HG03575 (cell line): ENCODE measurements around the gene FJX1.
"Not testable (repeated sequence)": the region's sequence is repeated elsewhere in the genome, so short reads cannot be mapped to it uniquely, and the experiment has no call there.

ENCODE experiments used
- ATAC-seq: cut with Tn5 transposase; IDR thresholded peaks from one replicate; pipeline ENCODE4 v1.9.1; 2021; ENCODE audit not compliant: unreplicated experiment, insufficient number of reproducible peaks, low FRiP score; ENCODE audit errors: extremely low read depth

FJX1 gene

GRCh38 chr11:35624316-35624715 lies 6.1 kb downstream of the FJX1 start:
- ATAC-seq, result no peak

DNA sequence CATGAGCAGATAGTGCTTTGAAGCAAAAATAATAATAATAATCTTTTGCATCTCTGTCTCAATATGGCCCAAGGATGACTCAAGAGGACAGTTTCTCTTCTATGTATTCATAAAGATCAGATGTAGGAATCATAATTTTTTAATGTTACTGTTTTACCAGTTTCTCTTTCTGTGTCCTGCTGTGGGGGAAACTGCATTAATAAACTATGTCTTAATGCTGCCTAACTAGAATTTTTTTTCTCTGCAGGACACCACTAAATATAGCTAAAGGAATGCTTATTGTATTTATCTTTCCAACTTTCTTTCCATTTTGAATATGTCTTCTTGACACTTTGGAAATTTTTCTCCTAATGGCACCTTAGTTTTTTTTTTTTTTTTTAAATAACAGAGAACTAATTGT lies 6.5 kb downstream of the FJX1 start:
- no peak for ATAC-seq

GRCh38 chr11:35626501-35626900 lies 8.2 kb downstream of the FJX1 start:
- no peak for ATAC-seq

- no peak for ATAC-seq
Measured at GRCh38 chr11:35629511-35629910, 11.3 kb downstream of the FJX1 start.

- ATAC-seq, result no peak
Measured at GRCh38 chr11:35629914-35630313, 11.7 kb downstream of the FJX1 start.

- ATAC-seq, result no peak
Measured at GRCh38 chr11:35631891-35632290, 13.6 kb downstream of the FJX1 start.

GRCh38 chr11:35632301-35632700 lies 14.0 kb downstream of the FJX1 start:
- ATAC-seq, result no peak

DNA sequence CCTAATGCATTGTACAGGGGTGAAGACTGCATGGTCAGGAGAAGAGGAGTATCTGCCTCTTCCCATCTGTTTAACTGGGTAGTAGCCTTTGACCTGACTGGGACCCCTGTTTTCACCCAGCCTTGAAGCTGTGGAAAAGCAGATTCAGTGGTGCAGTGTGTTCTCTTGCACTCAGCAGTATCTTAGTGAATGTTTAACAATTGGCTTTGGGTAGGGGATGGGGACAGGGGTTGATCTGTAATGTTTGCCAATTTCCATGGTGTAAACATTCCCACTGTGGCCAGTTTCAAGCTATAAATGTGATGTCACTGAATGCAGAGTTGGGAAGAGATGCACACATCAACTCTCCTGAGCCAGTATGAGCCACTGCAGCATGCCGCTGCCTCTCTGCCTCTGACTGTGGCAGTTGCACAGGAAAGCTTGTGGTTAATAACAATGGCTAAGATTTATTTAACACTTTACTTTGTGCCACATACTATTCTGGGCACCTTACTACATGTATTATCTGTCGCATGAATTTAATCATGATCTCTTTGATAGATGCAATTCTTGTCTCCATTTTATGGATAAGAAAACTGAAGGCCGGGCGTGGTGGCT lies 15.7 kb downstream of the FJX1 start:
- no peak for ATAC-seq

DNA sequence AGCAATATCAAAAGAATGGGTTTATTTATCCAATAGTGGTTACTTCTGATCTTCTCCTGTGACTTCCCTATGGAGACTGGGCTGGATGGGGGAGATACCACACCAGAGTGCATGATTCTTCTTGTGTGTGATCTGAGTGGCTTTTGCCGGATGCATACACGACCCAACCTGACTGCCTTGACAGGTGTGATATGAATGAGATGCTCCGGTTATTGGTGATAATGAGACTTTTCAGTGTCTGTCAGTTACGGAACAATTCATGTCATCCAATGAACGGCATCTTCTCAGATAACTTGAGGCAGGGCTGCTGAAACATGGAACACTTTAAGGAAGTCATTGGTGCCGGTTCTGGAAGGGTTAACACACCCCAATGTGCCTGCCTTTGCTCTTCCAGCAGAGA lies 17.7 kb downstream of the FJX1 start:
- no peak for ATAC-seq

DNA sequence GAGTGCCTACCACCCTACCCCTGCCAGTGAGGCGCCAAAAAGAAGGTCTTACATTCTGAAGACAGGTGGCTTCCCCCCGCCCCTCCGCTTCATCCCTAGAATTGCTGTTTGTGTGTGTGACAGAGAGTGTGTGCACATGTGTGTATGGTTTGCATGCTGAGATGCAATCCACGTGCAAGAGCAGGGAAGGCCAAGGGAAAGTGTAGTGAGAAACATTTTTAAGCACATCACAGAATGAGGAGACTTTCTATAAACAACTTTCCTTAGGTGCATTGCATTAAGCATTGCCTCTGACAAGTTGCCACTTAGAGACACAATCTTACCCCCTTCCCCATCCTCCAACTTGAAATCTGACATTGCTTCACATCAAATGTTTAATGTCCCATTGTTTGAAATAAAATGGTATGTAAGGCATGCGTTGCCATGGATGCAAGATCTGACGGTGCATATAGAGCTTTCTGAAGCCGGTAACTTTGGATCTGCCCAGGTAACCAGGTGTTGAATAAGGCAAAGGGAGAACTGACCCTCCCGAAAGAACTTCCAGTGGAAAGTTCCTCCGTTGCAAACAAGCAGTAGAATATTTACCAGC lies 21.4 kb downstream of the FJX1 start:
- ATAC-seq, result no peak

GRCh38 chr11:35641171-35641897 lies 23.1 kb downstream of the FJX1 start:
- no peak for ATAC-seq

DNA sequence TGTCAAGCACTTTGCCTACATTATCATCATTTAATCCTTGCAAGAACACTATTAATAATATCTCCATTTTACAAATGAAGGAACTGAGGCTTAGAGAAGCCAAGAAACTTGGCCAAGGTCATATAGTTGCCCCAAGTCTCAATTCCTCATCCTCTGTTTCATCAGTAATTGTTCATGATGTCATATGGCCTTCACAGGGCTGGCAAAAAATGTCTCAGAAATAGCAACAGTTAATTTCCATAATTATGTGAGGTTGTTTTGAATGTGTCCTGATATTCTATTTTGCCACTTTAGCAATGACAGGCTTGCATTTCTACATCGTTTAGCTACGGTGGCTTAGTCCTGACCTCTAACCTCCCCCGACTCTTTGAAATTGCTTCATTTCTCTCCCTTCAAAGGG lies 23.7 kb downstream of the FJX1 start:
- no peak for ATAC-seq

GRCh38 chr11:35647421-35648093 lies 29.3 kb downstream of the FJX1 start:
- ATAC-seq, result no peak

- no peak for ATAC-seq
Measured at GRCh38 chr11:35650006-35650405, 31.7 kb downstream of the FJX1 start.

- no peak for ATAC-seq
Measured at GRCh38 chr11:35650467-35650866, 32.2 kb downstream of the FJX1 start.

- no peak for ATAC-seq
Measured at GRCh38 chr11:35651263-35651662, 33.0 kb downstream of the FJX1 start.

GRCh38 chr11:35652786-35653185 lies 34.5 kb downstream of the FJX1 start:
- ATAC-seq, result not testable (repeated sequence)

DNA sequence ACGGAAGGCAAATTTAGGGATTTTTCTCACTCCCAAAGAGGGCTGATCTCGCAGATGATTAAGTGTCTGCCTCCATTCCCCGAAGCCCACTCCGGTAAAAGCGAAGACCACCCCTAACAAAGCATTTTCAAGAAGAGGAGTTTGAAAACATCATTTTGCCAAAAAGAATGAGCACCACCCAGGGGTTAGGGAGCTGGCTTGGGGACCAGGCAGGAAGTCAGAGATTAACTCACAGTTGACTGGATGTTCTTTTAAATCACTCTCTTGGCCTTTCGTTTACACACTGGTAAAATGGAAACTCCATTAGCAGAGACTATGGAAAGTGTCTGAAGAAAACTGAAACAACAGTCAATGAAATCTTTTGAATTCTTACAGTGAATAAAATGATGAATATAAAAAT lies 36.5 kb downstream of the FJX1 start:
- no peak for ATAC-seq

DNA sequence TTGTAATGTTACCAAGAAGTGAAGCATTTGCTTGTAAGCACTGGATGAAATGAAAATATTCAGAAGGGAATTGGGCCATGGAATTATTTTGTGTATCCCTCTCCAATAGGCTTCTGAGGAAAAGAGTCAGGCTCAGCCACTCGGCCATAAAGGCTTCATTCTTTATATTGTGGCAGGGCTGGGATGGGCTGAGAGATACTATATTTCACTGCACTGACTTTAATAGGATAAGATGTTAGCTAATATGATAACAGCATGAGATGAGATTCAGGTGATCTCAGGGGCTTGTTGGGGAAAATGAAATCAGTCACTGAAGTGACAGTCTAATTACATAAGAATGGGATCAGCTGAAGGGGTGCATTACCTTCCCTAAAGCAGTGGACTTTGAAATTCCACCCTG lies 37.0 kb downstream of the FJX1 start:
- ATAC-seq, result no peak

DNA sequence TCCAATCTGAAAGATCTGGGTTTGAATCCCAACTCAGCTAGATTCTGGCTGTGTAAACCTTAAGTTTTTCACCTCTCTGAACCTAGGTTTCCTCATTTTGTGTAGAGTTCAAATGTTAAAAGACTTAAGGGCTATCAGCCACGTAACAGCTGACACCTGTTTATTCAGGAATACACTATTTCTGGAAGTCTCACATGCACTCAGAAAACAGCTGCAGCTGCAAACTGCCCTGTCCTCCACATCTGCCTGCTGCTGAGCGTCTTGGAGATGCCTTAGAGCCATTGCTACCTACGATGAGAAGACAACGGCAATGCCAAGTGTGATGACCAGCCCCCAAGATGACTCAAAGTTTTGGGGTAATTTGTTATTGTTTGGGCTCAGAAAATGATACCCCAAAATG lies 37.6 kb downstream of the FJX1 start:
- ATAC-seq, result no peak
